HEK293 (cell line): Measurements from ENCODE around the gene ITGAL.
A peak's percentile ranks its signal among the peaks of the same experiment; 100 is the strongest.

Experiments used
- IKZF3 ChIP-seq: fragments of 450-650 bp; IDR thresholded peaks from 2 replicates; pipeline ENCODE4 v1.5.0; 2018; ENCODE audit warnings: missing biosample characterization, mild to moderate bottlenecking, missing genetic modification characterization, moderate library complexity
- KLF17 ChIP-seq: fragments of 450-650 bp; formaldehyde crosslinking; IDR thresholded peaks from 2 replicates; pipeline ENCODE4 v1.5.1; 2016; ENCODE audit warnings: missing biosample characterization, missing genetic modification characterization
- KLF8 ChIP-seq: fragments of 450-650 bp; formaldehyde crosslinking; IDR thresholded peaks from 2 replicates; pipeline ENCODE4 v1.5.1; 2016; ENCODE audit warnings: missing biosample characterization, missing genetic modification characterization
- OSR2 ChIP-seq: fragments of 450-650 bp; formaldehyde crosslinking; IDR thresholded peaks from 2 replicates; pipeline ENCODE4 v1.5.1; 2016; ENCODE audit warnings: missing biosample characterization, missing genetic modification characterization
- OVOL3 ChIP-seq: fragments of 450-650 bp; formaldehyde crosslinking; IDR thresholded peaks from 2 replicates; pipeline ENCODE4 v1.5.1; 2016; ENCODE audit warnings: missing biosample characterization, missing genetic modification characterization
- REPIN1 ChIP-seq: fragments of 450-650 bp; formaldehyde crosslinking; IDR thresholded peaks from 2 replicates; pipeline ENCODE4 v1.5.1; 2017; ENCODE audit warnings: missing biosample characterization, missing genetic modification characterization, low read depth
- SCRT1 ChIP-seq: fragments of 450-650 bp; formaldehyde crosslinking; IDR thresholded peaks from 2 replicates; pipeline ENCODE4 v1.5.1; 2016; ENCODE audit warnings: missing biosample characterization, missing genetic modification characterization, borderline replicate concordance
- SP7 ChIP-seq: fragments of 450-650 bp; formaldehyde crosslinking; IDR thresholded peaks from 2 replicates; pipeline ENCODE4 v1.5.1; 2016; ENCODE audit warnings: missing biosample characterization, missing genetic modification characterization
- ZBTB6 ChIP-seq: fragments of 450-650 bp; formaldehyde crosslinking; IDR thresholded peaks from 2 replicates; pipeline ENCODE4 v1.5.1; 2017; ENCODE audit warnings: missing biosample characterization, missing genetic modification characterization
- ZNF132 ChIP-seq: fragments of 450-650 bp; formaldehyde crosslinking; IDR thresholded peaks from 2 replicates; pipeline ENCODE4 v1.5.1; 2017; ENCODE audit warnings: missing biosample characterization, missing genetic modification characterization, borderline replicate concordance
- ZNF2 ChIP-seq: fragments of 450-650 bp; formaldehyde crosslinking; IDR thresholded peaks from 2 replicates; pipeline ENCODE4 v1.5.1; 2016; ENCODE audit warnings: missing biosample characterization, missing genetic modification characterization
- ZNF341 ChIP-seq: fragments of 450-650 bp; formaldehyde crosslinking; IDR thresholded peaks from 2 replicates; pipeline ENCODE4; 2016; ENCODE audit warnings: low read depth, missing biosample characterization, missing genetic modification characterization
- ZNF366 ChIP-seq: fragments of 450-650 bp; formaldehyde crosslinking; conservative IDR thresholded peaks from 2 replicates; pipeline ENCODE4 v1.5.1; 2016; ENCODE audit warnings: missing biosample characterization, missing genetic modification characterization
- ZNF433 ChIP-seq: fragments of 450-650 bp; formaldehyde crosslinking; IDR thresholded peaks from 2 replicates; pipeline ENCODE4 v1.5.1; 2016; ENCODE audit warnings: missing biosample characterization, missing genetic modification characterization, low read depth
- ZNF548 ChIP-seq: fragments of 450-650 bp; formaldehyde crosslinking; IDR thresholded peaks from 2 replicates; pipeline ENCODE4 v1.5.1; 2016; ENCODE audit warnings: missing biosample characterization, missing genetic modification characterization
- ZNF558 ChIP-seq: fragments of 450-650 bp; formaldehyde crosslinking; IDR thresholded peaks from 2 replicates; pipeline ENCODE4 v1.5.1; 2016; ENCODE audit warnings: missing biosample characterization, missing genetic modification characterization
- ZNF560 ChIP-seq: fragments of 450-650 bp; formaldehyde crosslinking; IDR thresholded peaks from 2 replicates; pipeline ENCODE4 v1.5.1; 2017; ENCODE audit warnings: missing biosample characterization, missing genetic modification characterization, borderline replicate concordance
- ZNF561 ChIP-seq: fragments of 450-650 bp; IDR thresholded peaks from 2 replicates; pipeline ENCODE4 v1.5.1; 2018; ENCODE audit warnings: missing biosample characterization, missing genetic modification characterization, borderline replicate concordance
- ZNF658 ChIP-seq: fragments of 450-650 bp; formaldehyde crosslinking; IDR thresholded peaks from 2 replicates; pipeline ENCODE4; 2016; ENCODE audit warnings: missing biosample characterization, missing genetic modification characterization
- ZNF677 ChIP-seq: fragments of 450-650 bp; IDR thresholded peaks from 2 replicates; pipeline ENCODE4 v1.5.0; 2018; ENCODE audit warnings: missing biosample characterization, mild to moderate bottlenecking, missing genetic modification characterization, moderate library complexity
- ZSCAN16 ChIP-seq: fragments of 450-650 bp; formaldehyde crosslinking; IDR thresholded peaks from 2 replicates; pipeline ENCODE4 v1.5.1; 2016; ENCODE audit warnings: missing biosample characterization, missing genetic modification characterization
- TF ChIP-seq, protein P1 (sequence below): sonication (generic); formaldehyde crosslinking; IDR thresholded peaks from 2 replicates; pipeline ENCODE4 v1.8.1; 2022; ENCODE audit warnings: mild to moderate bottlenecking, moderate library complexity, missing genetic modification reagents
- TF ChIP-seq, protein P2 (sequence below): fragments of 450-650 bp; formaldehyde crosslinking; IDR thresholded peaks from 2 replicates; pipeline ENCODE4 v1.5.1; 2016; ENCODE audit warnings: missing biosample characterization, missing genetic modification characterization
- TF ChIP-seq, protein P3 (sequence below): fragments of 450-650 bp; formaldehyde crosslinking; optimal IDR thresholded peaks from 2 replicates; pipeline ENCODE3; 2016; ENCODE audit warnings: missing biosample characterization, mild to moderate bottlenecking, missing genetic modification characterization

The ITGAL gene

DNA sequence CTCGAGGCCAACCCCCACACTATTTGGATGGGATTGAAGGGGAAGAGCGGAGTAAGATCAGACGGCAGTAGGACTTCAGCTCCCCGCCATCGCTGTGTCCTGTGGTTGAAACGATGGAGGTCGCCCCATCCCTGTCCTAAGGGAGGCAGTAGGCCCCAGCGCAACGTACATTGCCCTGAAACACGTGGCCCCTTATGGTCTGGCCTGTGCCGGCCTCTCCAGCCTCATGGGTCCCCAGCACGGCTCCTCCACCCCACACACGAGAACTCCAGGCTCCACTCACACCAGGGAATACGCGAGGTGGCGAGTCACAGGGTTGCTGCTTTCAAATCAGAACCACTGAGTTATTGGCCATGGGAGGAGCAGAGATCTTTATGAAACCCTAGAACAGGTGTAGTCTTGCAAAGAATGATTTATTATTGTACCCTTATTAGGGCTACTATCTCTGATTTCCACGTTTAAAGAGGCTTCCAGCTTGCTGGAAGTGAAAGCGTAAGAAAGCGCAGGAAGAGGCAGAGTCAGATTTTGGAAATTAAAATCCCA, 42.0 kb upstream of the ITGAL start (continued):
- TF ChIP-seq, protein P1, sequence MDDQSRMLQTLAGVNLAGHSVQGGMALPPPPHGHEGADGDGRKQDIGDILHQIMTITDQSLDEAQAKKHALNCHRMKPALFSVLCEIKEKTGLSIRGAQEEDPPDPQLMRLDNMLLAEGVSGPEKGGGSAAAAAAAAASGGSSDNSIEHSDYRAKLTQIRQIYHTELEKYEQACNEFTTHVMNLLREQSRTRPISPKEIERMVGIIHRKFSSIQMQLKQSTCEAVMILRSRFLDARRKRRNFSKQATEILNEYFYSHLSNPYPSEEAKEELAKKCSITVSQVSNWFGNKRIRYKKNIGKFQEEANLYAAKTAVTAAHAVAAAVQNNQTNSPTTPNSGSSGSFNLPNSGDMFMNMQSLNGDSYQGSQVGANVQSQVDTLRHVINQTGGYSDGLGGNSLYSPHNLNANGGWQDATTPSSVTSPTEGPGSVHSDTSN (CRISPR knock-in tag) = 0 out of 2 replicates have a peak, but pooled peaks have one; percentile 16
- TF ChIP-seq ZNF560 (no peak), ZNF132 (tag by site-specific recombination) (no peak), ZSCAN16 (tag by site-specific recombination) (no peak), OVOL3 (peak; percentile 61), SP7 (tag by site-specific recombination) (0 out of 2 replicates have a peak, but pooled peaks have one; percentile 5), ZNF2 (tag by site-specific recombination) (peak; percentile 43; the same call in 1 of the 2 replicates), IKZF3 (no peak), KLF17 (peak; percentile 65), OSR2 (tag by site-specific recombination) (no peak), ZBTB6 (tag by site-specific recombination) (0 out of 2 replicates have a peak, but pooled peaks have one; percentile 7), ZNF561 (tag by site-specific recombination) (0 out of 2 replicates have a peak, but pooled peaks have one; percentile 87), ZNF677 (tag by site-specific recombination) (no peak), ZNF341 (no peak), ZNF558 (tag by site-specific recombination) (0 out of 2 replicates have a peak, but pooled peaks have one; percentile 2), ZNF433 (tag by site-specific recombination) (no peak), KLF8 (no peak), ZNF658 (tag by site-specific recombination) (no peak), SCRT1 (tag by site-specific recombination) (peak; percentile 71; the same call in 1 of the 2 replicates), ZNF366 (tag by site-specific recombination) (peak; percentile 24; the same call in 1 of the 2 replicates), ZNF548 (tag by site-specific recombination) (no peak), REPIN1 (tag by site-specific recombination) (peak; percentile 89; the same call in 1 of the 2 replicates)
- TF ChIP-seq, protein P2, sequence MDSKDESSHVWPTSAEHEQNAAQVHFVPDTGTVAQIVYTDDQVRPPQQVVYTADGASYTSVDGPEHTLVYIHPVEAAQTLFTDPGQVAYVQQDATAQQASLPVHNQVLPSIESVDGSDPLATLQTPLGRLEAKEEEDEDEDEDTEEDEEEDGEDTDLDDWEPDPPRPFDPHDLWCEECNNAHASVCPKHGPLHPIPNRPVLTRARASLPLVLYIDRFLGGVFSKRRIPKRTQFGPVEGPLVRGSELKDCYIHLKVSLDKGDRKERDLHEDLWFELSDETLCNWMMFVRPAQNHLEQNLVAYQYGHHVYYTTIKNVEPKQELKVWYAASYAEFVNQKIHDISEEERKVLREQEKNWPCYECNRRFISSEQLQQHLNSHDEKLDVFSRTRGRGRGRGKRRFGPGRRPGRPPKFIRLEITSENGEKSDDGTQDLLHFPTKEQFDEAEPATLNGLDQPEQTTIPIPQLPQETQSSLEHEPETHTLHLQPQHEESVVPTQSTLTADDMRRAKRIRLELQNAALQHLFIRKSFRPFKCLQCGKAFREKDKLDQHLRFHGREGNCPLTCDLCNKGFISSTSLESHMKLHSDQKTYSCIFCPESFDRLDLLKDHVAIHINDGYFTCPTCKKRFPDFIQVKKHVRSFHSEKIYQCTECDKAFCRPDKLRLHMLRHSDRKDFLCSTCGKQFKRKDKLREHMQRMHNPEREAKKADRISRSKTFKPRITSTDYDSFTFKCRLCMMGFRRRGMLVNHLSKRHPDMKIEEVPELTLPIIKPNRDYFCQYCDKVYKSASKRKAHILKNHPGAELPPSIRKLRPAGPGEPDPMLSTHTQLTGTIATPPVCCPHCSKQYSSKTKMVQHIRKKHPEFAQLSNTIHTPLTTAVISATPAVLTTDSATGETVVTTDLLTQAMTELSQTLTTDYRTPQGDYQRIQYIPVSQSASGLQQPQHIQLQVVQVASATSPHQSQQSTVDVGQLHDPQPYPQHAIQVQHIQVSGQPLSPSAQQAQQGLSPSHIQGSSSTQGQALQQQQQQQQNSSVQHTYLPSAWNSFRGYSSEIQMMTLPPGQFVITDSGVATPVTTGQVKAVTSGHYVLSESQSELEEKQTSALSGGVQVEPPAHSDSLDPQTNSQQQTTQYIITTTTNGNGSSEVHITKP = no peak
- TF ChIP-seq, protein P3, sequence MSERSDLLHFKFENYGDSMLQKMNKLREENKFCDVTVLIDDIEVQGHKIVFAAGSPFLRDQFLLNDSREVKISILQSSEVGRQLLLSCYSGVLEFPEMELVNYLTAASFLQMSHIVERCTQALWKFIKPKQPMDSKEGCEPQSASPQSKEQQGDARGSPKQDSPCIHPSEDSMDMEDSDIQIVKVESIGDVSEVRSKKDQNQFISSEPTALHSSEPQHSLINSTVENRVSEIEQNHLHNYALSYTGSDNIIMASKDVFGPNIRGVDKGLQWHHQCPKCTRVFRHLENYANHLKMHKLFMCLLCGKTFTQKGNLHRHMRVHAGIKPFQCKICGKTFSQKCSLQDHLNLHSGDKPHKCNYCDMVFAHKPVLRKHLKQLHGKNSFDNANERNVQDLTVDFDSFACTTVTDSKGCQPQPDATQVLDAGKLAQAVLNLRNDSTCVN (tag by site-specific recombination) = no peak
